Mesodermal cell (in vitro differentiated cells): ENCODE measurements around the gene ABLIM3. TPM values are rescaled to one million over a fixed set of nuclear protein-coding genes. Genes with fewer than 3 reads are reported as not detected.

Source experiments
- H3K27ac ChIP-seq: 2 replicates; pipeline ENCODE4 v1.7.0; 2013; ENCODE audit warnings: mild to moderate bottlenecking, low read depth, low read length, moderate library complexity; ENCODE audit not compliant: severe bottlenecking
- H3K36me3 ChIP-seq: 2 replicates; pipeline ENCODE4 v1.7.1; 2013; ENCODE audit warnings: mild to moderate bottlenecking, low read length, moderate library complexity; ENCODE audit not compliant: control insufficient read depth, insufficient read depth
- H3K4me1 ChIP-seq: one replicate; pipeline ENCODE4 v1.7.1; 2013; ENCODE audit warnings: mild to moderate bottlenecking, low read length; ENCODE audit not compliant: insufficient read depth, control insufficient read depth, poor library complexity, severe bottlenecking
- H3K4me3 ChIP-seq: 2 replicates; pipeline ENCODE4 v1.7.0; 2013; ENCODE audit warnings: low read length, control low read depth, mild to moderate bottlenecking; ENCODE audit not compliant: insufficient read depth, poor library complexity, severe bottlenecking; ENCODE audit errors: extremely low read depth
- H3K9me3 ChIP-seq: 2 replicates; pipeline ENCODE4 v1.7.1; 2013; ENCODE audit warnings: mild to moderate bottlenecking, low read length, moderate library complexity; ENCODE audit not compliant: control insufficient read depth
- WGBS, 2 experiments: methylation state at CpG; one replicate each; pipeline ENCODE4 v1.1.5; 2013; ENCODE audit warnings: missing lambda C conversion rate in 2 of 2; ENCODE audit not compliant: insufficient coverage in 2 of 2; 5-methylcytosine and 5-hydroxymethylcytosine counted together
- polyA plus RNA-seq, 2 experiments: library from polyadenylated mRNA; stranded (reverse); fragments of 50-300 nt; gene quantifications; one replicate each; pipeline ENCODE4 v1.2.3, GENCODE V29; 2013

The ABLIM3 gene
- polyA plus RNA-seq (2013, experiment 1 of 2), result 3.6 TPM
- 3.3 TPM for polyA plus RNA-seq (2013, experiment 2 of 2)

DNA sequence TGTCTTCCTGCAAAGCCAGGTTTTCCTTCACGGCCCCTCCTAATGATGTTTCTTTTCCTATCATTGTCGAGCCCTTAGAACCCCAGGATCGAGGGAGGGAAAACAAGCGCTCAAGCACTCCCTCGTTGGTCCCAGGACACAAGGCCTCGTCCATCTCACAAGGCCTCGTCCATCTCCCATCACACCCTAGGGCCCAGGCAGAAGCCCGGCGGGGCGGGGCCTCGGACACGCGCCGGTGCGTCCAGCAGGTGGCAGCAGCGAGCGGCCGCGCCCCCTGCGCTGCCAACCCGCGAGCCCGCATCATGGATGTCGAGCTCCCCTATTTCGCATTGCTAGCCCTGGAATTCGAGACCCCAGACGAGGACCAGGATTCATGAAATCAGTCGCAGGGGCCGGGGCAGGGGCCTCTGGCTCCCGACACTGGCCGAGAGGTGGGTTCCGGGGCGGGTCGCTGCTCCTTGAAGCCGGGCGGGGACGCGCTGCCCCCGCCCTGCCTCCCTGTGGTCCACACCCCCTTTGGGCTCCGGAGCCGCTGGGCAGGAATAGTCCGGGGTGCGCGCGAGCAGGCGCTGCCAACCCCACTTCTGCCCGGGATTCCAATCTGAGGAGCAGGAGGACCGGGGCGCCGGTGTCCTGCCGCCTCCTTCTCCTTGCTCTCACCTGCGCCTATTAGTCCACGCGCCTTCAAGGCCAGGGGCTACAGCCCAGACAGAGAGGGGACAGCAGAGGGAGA lies at the start of gene ABLIM3:
Gene ABLIM3, plus strand, starts transcription at position 270 of the 733 bp plus-strand sequence. CDS start 603 bp downstream, outside the sequence.
- H3K9me3 ChIP-seq, result no peaks in the 10 kb centered on the region
- H3K4me1 ChIP-seq, result peaks cover 3% of the 10 kb centered on the region
- H3K36me3 ChIP-seq, result no peaks in the 10 kb centered on the region
- WGBS, 2 experiments, result 5 to 11% methylated on average over 41 to 49 of the region's 54 CpGs
- H3K27ac ChIP-seq, result no peak within 1 kb of the TSS
- peak within 1 kb of the TSS; percentile 51 for H3K4me3 ChIP-seq

DNA sequence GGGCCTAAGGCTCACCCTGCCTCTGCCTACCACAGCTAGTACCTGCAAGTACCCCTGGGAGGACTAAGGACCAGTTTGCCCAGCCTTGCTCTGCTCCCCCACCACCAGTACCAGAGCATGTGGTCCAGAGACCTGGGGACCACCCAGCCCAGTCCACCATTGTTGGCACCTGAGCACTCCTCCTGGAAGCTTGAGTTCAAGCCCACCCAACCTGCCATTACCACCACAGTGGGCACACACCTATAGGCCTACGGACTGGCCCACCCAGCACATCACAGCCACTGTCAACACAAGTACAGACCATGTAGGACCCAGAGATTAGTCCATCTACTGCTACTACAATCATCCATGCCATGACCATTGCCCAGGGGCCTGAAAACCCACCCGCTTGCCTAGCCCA lies 47.7 kb upstream of the ABLIM3 start:
- Histone ChIP-seq H3K4me1 (no peaks in the 10 kb centered on the region), H3K36me3 (no peaks in the 10 kb centered on the region), H3K4me3 (no peak overlapping the region), H3K27ac (no peak overlapping the region), H3K9me3 (peaks cover 1% of the 10 kb centered on the region)
- 50% methylated on average over 2 of the region's 2 CpGs for WGBS, 2 experiments

- 89 to 96% methylated on average over 2 of the region's 2 CpGs for WGBS, 2 experiments
- H3K9me3 ChIP-seq, result peaks cover 6% of the 10 kb centered on the region
- H3K4me3 ChIP-seq, result no peak overlapping the region
- no peaks in the 10 kb centered on the region for H3K4me1 ChIP-seq
- H3K27ac ChIP-seq, result no peak overlapping the region
- no peaks in the 10 kb centered on the region for H3K36me3 ChIP-seq
Measured at GRCh38 chr5:149094996-149095395, 46.3 kb upstream of the ABLIM3 start.

DNA sequence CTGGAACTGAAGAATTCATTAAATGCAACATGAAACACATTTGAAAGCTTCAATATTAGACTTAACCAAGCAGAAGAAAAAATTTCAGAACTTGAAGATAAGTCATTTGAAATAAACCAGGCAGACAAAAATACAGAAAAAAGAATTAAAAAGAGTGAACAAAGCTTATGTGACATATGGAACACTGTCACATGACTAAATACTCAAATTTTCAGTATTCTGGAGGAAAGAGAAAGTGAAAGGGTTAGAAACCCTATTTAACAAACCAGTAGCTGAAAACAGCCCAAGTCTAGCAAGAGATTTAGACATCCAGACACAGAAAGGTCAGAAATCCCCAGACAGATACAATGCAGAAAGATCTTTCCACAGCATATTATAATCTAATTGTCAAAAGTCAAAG lies 41.4 kb upstream of the ABLIM3 start:
- H3K9me3 ChIP-seq, result peaks cover 11% of the 10 kb centered on the region
- H3K4me1 ChIP-seq, result no peaks in the 10 kb centered on the region
- H3K36me3 ChIP-seq, result no peaks in the 10 kb centered on the region
- no peak overlapping the region for H3K27ac ChIP-seq
- no peak overlapping the region for H3K4me3 ChIP-seq

DNA sequence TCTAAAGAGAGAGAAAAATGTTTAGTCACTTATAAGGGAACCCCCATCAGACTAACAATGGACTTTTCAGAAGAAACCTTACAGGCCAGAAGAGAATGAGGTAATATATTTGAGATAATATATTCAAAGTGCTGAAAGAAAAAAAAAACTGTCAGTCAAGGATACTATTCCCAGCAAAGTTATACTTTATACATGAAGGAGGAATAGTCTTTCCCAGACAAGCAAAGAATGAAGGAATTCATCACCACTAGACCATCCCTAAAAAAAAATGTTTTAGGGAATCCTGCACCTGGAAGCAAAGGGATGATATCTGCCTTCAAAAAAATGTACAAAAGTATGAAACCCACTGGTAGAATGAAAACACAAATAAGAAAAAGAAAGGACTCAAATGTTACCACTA lies 41.0 kb upstream of the ABLIM3 start:
- Histone ChIP-seq H3K36me3 (no peaks in the 10 kb centered on the region), H3K4me3 (no peak overlapping the region), H3K9me3 (peaks cover 11% of the 10 kb centered on the region), H3K4me1 (no peaks in the 10 kb centered on the region), H3K27ac (no peak overlapping the region)

DNA sequence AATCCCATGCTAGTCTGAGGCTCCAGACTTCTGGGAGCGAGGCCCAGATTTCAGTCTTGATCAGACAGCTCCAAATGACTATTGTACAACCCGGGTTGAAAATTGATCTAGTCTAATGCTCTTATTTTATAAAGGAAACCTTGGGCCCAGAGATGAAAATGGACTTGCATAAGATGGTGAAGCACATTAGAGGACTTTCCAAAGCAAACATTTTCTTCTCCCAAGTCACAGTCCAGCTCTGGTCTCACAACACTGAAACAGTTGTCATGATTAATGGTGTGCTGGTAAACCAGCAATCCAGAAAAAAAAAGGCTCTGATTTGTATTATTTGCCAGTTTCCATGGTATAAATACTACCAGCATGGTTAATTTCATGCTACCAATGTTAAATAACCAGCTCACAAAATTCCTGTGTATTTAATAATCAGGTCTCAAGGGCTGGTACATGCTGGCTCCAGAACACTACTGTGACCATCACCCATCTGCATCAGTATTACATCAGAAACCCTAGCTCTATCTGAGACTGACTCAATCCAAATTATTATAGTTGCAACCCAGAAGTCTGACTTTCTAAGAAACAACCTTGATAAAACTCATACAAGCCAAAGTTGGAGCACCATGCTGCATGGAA lies 32.5 kb upstream of the ABLIM3 start:
- H3K27ac ChIP-seq, result no peak overlapping the region
- no peak overlapping the region for H3K4me3 ChIP-seq
- WGBS, 2 experiments, result 91% methylated on average over 2 of the region's 2 CpGs; no CpG with 5 or more reads in 1 of the 2 experiments

DNA sequence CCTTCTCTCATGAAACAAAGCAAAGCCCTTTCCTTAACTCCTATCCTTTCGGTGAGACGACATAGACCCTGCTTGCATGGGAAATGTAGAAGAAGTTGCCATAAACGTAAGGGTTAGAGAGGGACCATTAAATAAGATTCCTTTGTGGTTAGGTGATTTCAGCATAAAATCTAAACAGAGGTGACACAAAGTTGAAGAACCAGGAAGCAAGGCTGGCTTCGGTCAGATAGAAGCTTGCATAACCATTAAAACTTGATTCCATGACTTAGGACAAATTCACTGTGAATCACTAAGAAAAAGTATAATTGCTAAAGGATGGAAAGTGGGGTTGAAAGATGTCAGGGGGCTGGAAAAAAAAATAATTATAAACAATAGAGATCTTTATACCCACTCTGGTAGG lies 30.9 kb upstream of the ABLIM3 start:
- H3K9me3 ChIP-seq, result no peaks in the 10 kb centered on the region
- 100% methylated on average over 1 of the region's 4 CpGs; no CpG with 5 or more reads in 1 of the 2 experiments for WGBS, 2 experiments
- no peak overlapping the region for H3K27ac ChIP-seq

More for the DNA sequence above, 32.5 kb upstream of the ABLIM3 start:
- Histone ChIP-seq H3K4me1 (no peaks in the 10 kb centered on the region), H3K36me3 (no peaks in the 10 kb centered on the region), H3K9me3 (no peaks in the 10 kb centered on the region)

DNA sequence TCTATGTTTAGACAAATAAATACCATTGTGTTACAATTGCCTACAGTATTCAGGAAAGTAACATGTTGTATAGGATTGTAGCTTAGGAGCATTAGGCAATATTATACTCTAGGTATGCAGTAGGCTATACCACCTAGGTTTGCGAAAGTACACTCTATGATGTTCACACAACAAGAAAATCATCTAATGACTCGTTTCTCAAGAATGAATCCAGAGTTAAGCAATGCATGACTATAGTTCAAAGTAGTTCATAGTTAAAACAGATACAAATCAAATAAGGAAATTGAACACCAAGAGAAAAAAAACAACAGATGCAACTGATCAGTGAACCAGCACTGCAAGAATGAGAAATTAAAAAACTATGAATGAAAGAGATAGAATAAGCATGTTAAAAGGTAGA lies 27.6 kb upstream of the ABLIM3 start:
- no peaks in the 10 kb centered on the region for H3K9me3 ChIP-seq
- no CpG with 5 or more reads among the region's 2 CpGs for WGBS, 2 experiments
- H3K4me3 ChIP-seq, result no peak overlapping the region
- no peaks in the 10 kb centered on the region for H3K36me3 ChIP-seq
- H3K4me1 ChIP-seq, result peaks cover 7% of the 10 kb centered on the region
- no peak overlapping the region for H3K27ac ChIP-seq

More for the DNA sequence above, 30.9 kb upstream of the ABLIM3 start:
- H3K4me3 ChIP-seq, result no peak overlapping the region
- H3K36me3 ChIP-seq, result no peaks in the 10 kb centered on the region
- H3K4me1 ChIP-seq, result peaks cover 7% of the 10 kb centered on the region

DNA sequence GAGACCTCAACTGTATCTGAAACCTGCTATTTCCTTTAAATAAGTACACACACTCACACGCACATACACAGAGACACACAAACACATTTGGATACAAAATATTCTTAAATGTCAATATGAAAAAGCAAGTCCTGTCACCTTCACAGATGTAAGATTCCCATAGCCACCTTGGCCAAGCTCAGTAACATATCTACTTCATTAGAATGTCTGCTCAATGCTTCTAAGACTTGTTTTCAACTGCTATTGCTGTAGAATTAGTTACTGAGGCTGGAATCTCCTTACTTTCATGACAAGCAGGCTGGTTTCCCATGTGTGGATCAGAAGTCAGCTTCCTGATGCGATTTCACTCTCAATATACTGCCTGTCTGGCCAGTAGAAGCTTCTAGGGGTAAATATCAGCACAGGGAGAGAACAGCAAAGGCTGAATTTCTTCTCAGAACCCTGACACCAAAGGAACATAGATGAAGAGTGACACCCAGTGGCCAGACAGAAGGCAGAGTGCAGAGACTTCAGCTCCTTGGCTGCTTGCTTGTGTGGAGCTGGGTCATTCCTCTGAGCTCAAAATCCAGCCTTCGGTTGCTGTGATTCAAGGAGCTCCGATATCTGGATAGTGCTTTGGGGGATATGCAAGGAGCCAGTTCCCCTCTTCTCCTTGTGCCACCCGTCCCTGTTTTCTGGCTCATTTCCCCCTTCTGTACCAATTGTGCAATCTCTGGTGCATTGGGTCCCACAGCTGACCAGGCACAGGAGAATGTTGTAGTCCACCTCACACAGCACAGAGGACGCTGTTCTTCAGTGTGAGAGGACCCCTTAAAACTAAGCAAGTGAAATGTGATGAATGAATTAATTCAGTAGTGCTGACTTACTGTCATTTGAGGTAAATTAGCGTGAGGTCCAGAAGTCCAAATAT lies 26.6 kb upstream of the ABLIM3 start:
- Histone ChIP-seq H3K27ac (peak overlapping the region; percentile 12), H3K9me3 (no peaks in the 10 kb centered on the region), H3K36me3 (no peaks in the 10 kb centered on the region), H3K4me3 (no peak overlapping the region), H3K4me1 (peaks cover 7% of the 10 kb centered on the region)
- WGBS, 2 experiments, result 39 to 52% methylated on average over 3 of the region's 7 CpGs

GRCh38 chr5:149117970-149118369 lies 23.3 kb upstream of the ABLIM3 start:
- Histone ChIP-seq H3K27ac (no peak overlapping the region), H3K9me3 (no peaks in the 10 kb centered on the region), H3K4me1 (peaks cover 7% of the 10 kb centered on the region), H3K36me3 (no peaks in the 10 kb centered on the region), H3K4me3 (no peak overlapping the region)
- WGBS, 2 experiments, result 83% methylated on average over 1 of the region's 1 CpG; no CpG with 5 or more reads in 1 of the 2 experiments
